ENCODE measurements around the gene DDX60.

The DDX60 gene

DNA sequence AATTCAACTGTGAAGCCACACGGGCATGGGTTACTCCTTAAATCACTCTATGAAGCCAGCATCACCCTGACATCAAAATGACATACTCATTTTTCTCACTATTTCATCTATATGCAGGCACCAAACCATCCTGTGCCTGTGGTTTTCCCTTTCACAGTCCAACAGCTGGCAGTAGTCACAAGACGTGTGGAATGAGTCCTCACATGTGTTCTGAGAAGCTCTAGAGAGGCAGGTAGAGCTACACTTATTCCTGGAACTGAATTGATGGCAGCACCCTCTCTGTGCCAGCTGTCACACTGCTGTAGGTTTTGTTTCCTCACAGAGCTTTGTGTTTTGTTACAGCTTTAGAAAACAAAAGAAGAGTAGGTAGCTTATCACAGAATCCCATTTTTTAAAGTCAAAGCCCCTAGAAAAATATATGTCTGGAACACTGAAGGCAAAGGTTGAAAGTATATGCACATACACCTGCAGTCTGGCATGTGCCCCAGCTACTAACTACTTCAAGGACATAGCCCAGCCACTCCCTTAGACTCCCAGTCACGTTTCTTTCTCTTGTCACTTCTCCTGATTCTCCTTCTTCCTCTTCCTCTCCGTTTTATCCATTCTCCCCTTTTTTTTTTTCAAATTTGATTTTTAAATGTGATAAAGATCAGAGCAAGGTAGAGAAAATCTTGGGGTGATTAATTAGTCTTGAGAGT is 119.1 kb downstream of the DDX60 start:
- TF ChIP-seq, protein P1, sequence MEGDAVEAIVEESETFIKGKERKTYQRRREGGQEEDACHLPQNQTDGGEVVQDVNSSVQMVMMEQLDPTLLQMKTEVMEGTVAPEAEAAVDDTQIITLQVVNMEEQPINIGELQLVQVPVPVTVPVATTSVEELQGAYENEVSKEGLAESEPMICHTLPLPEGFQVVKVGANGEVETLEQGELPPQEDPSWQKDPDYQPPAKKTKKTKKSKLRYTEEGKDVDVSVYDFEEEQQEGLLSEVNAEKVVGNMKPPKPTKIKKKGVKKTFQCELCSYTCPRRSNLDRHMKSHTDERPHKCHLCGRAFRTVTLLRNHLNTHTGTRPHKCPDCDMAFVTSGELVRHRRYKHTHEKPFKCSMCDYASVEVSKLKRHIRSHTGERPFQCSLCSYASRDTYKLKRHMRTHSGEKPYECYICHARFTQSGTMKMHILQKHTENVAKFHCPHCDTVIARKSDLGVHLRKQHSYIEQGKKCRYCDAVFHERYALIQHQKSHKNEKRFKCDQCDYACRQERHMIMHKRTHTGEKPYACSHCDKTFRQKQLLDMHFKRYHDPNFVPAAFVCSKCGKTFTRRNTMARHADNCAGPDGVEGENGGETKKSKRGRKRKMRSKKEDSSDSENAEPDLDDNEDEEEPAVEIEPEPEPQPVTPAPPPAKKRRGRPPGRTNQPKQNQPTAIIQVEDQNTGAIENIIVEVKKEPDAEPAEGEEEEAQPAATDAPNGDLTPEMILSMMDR (IDR thresholded peaks at IDR 0.05; ENCODE audit: borderline replicate concordance, control extremely low read depth, extremely low read depth, insufficient read depth, missing control alignments), result no peak
- in situ Hi-C loops (cut with MboI; ENCODE audit: low sequenced_read_pairs, unreplicated experiment), result loop anchor here (25.0 kb wide), 1 partner anchor 713 kb away; no protein-coding TSS in a partner anchor
- no peak for DNase-seq (ENCODE audit: low spot score)

DNA sequence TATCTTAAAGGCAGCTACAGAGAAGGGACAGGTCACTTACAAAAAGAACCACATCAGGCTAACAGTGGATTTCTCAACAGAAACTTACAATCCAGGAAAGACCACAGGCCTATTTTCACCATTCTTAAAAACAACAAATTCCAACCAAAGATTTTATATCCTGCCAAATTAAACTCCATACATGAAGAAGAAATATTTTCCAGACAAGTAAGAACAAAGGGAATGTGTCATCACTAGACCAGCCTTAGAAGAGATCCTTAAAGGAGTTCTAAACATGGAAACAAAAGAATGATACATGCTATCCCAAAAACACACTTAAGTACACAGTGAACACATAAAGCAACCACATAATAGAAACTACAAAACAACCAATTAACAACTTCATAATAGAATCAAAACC is 120.6 kb downstream of the DDX60 start:
- no peak for DNase-seq (ENCODE audit: low spot score)
- in situ Hi-C loops (cut with MboI; ENCODE audit: low sequenced_read_pairs, unreplicated experiment), result loop anchor here (25.0 kb wide), 1 partner anchor 714 kb away; no protein-coding TSS in a partner anchor
- TF ChIP-seq, protein P1 (IDR thresholded peaks at IDR 0.05; ENCODE audit: borderline replicate concordance, control extremely low read depth, extremely low read depth, insufficient read depth, missing control alignments), result no peak

DNA sequence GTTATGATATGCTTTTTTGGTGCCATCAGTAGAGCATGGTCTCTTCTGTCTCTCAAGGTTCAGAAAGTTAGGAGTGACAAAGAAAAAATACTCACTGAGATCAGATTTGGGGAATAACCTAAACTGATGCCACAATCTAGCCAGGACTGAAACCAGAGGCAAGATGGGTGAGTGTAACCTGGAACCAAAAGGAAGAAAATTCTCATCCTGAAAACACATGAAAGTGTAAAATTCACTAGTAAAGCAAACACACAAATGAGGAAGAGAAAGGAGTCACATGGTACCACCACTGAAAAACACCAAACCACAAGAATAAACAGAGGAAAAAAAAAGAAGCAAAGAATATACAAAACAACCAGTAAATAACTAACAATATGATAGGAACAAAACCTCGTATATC is 129.8 kb downstream of the DDX60 start:
- TF ChIP-seq, protein P1 (IDR thresholded peaks at IDR 0.05; ENCODE audit: borderline replicate concordance, control extremely low read depth, extremely low read depth, insufficient read depth, missing control alignments), result no peak
- no peak for DNase-seq (ENCODE audit: low spot score)
- in situ Hi-C loops (cut with MboI; ENCODE audit: low sequenced_read_pairs, unreplicated experiment), result loop anchor here (25.0 kb wide), 1 partner anchor 724 kb away; no protein-coding TSS in a partner anchor

DNA sequence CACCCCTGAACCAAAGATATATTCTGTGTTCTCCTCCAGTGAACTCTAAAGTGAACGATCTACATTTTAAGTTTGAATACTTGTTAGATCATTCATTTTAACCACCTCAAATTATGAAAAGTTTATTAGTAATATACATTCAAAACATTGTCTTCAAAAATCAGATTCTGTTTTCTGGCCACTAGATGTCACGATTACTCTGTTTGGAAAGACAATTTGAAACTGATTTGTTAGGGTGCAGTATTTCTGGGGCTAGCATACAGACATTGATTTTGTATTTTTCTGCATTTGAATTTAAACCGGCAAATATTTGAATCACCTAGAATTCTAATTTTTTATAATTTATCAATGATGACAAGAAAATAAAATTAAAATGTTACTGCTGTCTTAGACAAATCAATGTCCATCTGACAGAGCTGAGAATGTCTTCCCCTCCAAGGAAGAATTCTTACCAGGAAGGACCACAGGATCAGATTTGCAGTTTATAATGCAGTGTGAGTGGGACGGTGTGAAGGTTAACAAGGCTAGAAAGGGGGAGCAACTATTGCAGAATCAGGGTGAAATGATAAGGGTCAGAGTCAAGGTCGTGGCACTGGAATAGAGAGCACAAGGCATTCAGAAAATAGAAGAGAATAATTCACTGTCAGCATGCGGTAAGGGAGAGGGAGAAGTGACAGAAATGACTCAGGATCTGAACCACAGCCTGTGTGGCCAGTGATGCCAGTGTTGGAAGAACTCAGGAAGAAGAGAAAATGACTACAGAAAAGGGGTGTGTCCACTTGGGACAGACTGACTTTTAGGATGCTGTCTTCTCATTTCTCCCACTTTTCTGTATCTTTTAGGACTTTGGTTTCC is 134.6 kb downstream of the DDX60 start:
- in situ Hi-C loops (cut with MboI; ENCODE audit: low sequenced_read_pairs, unreplicated experiment), result loop anchor here (25.0 kb wide), 1 partner anchor 728 kb away; no protein-coding TSS in a partner anchor
- TF ChIP-seq, protein P1 (IDR thresholded peaks at IDR 0.05; ENCODE audit: borderline replicate concordance, control extremely low read depth, extremely low read depth, insufficient read depth, missing control alignments), result peak; percentile 34
- peak; percentile 53 for DNase-seq (ENCODE audit: low spot score)

DNA sequence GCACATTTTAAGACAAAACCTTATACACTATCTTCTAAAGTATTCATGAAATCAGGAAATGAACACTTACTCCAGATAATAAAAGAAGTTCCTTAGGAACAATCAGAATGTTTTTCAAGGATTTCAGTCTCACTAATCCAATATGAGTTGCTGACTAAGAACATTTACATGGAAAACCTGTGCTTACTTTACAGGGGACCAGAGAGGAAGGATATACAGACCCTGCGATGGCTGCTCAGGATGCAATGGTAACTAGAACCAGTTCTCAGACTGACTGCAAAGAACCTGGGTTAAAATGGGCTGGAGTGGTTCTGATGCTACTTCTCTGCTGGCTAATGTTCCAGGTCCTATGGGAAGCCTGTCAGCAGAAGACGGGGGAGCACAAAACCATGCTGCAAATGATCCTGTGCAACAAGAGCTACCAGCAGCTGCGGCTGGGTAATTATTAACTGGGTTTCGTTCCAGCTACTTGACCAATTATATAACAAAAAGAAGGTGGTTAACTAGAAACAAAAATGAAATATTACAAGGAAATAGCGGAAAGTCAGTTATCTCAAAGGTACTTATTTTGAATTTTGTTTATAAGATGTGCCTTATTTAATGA is 140.9 kb downstream of the DDX60 start:
- in situ Hi-C loops (cut with MboI; ENCODE audit: low sequenced_read_pairs, unreplicated experiment), result loop anchor here (25.0 kb wide), 1 partner anchor 735 kb away; no protein-coding TSS in a partner anchor
- DNase-seq (ENCODE audit: low spot score), result no peak
- TF ChIP-seq, protein P1 (IDR thresholded peaks at IDR 0.05; ENCODE audit: borderline replicate concordance, control extremely low read depth, extremely low read depth, insufficient read depth, missing control alignments), result no peak

DNA sequence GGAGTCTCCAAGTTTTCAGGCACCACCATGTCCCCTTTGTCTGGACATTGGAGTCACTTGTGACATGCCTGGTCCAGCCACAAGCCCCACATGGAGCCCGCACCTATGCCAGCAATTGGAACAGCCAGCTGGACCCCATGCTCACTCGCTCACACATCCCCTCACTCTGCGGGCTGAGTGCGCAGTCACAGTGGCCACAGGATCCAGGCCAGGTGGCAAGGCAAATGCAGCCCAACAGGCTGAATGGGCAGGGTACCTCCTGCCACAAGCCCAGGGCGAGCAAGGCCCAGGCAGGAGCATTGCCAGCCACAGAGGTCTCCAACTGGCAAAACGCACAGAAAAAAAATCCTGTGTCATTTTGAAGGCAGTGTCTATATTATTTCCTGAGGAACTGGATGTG is 144.2 kb downstream of the DDX60 start:
- in situ Hi-C loops (cut with MboI; ENCODE audit: low sequenced_read_pairs, unreplicated experiment), result no loop called here
- TF ChIP-seq, protein P1 (IDR thresholded peaks at IDR 0.05; ENCODE audit: borderline replicate concordance, control extremely low read depth, extremely low read depth, insufficient read depth, missing control alignments), result no peak
- DNase-seq (ENCODE audit: low spot score), result no peak

Measured in GM13976 (cell line).